Measurements from ENCODE around the gene SMIM35.

SMIM35 gene

DNA sequence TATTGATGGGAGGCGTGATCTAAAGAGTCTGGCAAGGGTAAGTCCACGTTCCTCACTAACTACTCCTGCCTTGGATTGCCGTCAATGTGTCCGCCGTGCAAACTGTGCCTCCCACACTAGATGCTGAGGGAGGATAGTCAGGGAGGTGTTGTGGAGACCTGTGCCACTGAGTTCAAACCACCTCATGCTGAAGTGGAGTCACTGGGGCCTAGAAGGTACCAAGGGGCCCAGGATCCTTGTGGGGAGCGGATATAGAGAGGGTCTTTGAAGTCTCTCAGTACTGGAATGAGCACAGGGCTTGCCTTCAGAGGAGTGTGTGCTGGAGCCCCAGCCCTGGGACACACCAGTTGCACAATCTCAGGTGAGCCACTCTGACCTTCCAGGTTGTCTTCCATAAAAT lies 37.0 kb downstream of the SMIM35 start (continued):
- TF ChIP-seq TSHZ1 (tag by site-specific recombination; IDR thresholded peaks at IDR 0.05; ENCODE audit: borderline replicate concordance) (no peak), ZNF239 (tag by site-specific recombination; IDR thresholded peaks at IDR 0.05) (no peak), ZFP37 (tag by site-specific recombination; IDR thresholded peaks at IDR 0.05) (no peak), ZNF521 (tag by site-specific recombination; IDR thresholded peaks at IDR 0.05) (no peak), GLIS1 (tag by site-specific recombination; IDR thresholded peaks at IDR 0.05) (no peak), ZNF843 (tag by site-specific recombination; IDR thresholded peaks at IDR 0.05) (no peak)

DNA sequence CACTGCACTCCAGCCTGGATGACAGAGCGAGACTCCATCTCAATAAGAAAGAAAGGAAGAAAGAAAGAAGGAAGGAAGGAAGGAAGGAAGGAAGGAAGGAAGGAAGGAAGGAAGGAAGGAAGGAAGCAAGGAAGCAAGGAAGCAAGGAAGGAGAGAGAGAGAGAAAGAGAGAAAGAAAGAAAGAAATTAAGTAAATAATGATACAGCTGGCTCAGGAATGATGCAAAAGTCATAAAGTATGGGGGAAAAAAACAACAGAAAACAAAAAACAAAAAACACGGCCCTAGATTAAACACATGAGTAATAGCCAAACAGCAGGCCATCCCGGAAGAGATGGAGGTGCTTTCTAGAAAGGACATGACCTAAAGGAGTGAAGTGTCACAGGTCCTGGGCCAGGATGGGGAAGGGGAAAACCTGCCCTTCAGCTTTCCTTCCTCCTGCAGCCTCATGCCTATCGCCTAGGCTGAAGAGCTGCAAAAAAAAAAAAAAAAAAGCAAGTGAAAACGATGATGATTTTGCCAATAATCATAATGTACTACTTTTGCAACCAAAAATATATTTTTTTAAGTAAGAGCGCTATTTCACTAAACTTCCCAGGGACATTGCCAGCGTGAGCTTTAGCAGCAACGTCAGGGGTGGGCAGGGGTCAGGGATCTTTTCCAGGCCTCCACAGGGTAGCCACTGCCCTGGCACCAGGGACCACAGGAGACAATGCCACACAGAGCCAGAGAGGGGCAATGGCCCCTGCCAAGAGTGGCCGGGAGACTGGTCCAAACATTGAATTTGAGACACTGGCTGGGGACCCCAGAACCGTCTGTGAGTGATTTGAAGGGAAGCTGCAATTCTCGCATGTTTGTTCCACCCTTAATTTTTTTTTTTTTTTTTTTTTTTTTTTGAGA lies 38.0 kb downstream of the SMIM35 start:
- POLR2A ChIA-PET = no interaction called here
- Histone ChIP-seq H3K27ac (ENCODE audit: extremely low read depth, low read depth, low read length) (no peak overlapping the region), H3K36me3 (ENCODE audit: control insufficient read depth in 2 of 2, insufficient read depth in 1 of 2, low read length in 2 of 2) (no peaks in the 10 kb centered on the region), H3K4me1 (ENCODE audit: control insufficient read depth, insufficient read depth, low read length) (no peaks in the 10 kb centered on the region), H3K9me3 (ENCODE audit: control insufficient read depth, insufficient read depth, low read depth, low read length) (no peaks in the 10 kb centered on the region), H3K4me3 (ENCODE audit: low read depth, low read length) (no peak overlapping the region)
- TF ChIP-seq, protein P1, sequence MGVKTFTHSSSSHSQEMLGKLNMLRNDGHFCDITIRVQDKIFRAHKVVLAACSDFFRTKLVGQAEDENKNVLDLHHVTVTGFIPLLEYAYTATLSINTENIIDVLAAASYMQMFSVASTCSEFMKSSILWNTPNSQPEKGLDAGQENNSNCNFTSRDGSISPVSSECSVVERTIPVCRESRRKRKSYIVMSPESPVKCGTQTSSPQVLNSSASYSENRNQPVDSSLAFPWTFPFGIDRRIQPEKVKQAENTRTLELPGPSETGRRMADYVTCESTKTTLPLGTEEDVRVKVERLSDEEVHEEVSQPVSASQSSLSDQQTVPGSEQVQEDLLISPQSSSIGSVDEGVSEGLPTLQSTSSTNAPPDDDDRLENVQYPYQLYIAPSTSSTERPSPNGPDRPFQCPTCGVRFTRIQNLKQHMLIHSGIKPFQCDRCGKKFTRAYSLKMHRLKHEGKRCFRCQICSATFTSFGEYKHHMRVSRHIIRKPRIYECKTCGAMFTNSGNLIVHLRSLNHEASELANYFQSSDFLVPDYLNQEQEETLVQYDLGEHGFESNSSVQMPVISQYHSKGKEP (tag by site-specific recombination; IDR thresholded peaks at IDR 0.05) = no peak
- peak; percentile 40; the same call in 1 of the 2 replicates for TF ChIP-seq ZNF366 (tag by site-specific recombination; conservative IDR thresholded peaks at IDR 0.05)
- CTCF ChIA-PET = interaction anchor here (0.7 to 1.6 kb wide), 5 partner anchors 10 to 241 kb away, joined by 3 to 5 read pairs (median 3); no protein-coding TSS in a partner anchor

DNA sequence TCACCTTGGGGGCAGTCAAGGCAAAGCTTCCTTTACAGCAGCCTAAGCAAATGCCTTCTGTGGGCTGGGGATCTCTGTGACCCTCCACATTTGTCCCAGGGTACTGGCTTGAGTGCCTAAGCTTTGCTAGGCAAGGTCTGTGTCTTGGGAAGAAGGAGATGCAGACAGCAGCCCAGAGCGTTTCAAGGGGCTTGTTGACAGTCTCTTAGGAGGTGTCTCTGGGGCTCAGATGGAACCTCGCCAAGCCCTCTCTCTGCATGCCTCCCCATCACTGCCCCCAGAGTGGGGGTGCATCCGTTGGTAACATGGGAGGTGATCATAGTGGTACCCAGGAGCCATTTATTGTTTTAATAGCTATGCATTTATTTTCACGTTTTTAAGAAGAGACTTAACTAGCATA lies 39.0 kb downstream of the SMIM35 start:
- H3K4me1 ChIP-seq (ENCODE audit: control insufficient read depth, insufficient read depth, low read length) = no peaks in the 10 kb centered on the region
- CTCF ChIA-PET = interaction anchor here (0.6 to 1.6 kb wide), 5 partner anchors 9 to 229 kb away, joined by 3 read pairs; no protein-coding TSS in a partner anchor
- H3K27ac ChIP-seq (ENCODE audit: extremely low read depth, low read depth, low read length) = no peak overlapping the region
- POLR2A ChIA-PET = no interaction called here
- H3K36me3 ChIP-seq (ENCODE audit: control insufficient read depth in 2 of 2, insufficient read depth in 1 of 2, low read length in 2 of 2) = no peaks in the 10 kb centered on the region
- H3K4me3 ChIP-seq (ENCODE audit: low read depth, low read length) = no peak overlapping the region
- H3K9me3 ChIP-seq (ENCODE audit: control insufficient read depth, insufficient read depth, low read depth, low read length) = no peaks in the 10 kb centered on the region
- TF ChIP-seq ZNF530 (tag by site-specific recombination; IDR thresholded peaks at IDR 0.05; ENCODE audit: low read depth) = no peak
- TF ChIP-seq ZNF202 (tag by site-specific recombination; IDR thresholded peaks at IDR 0.05; ENCODE audit: borderline replicate concordance) = no peak
- no peak for TF ChIP-seq ZNF600 (tag by site-specific recombination; IDR thresholded peaks at IDR 0.05)
- TF ChIP-seq ZNF148 (tag by site-specific recombination; IDR thresholded peaks at IDR 0.05; ENCODE audit: borderline replicate concordance) = no peak
- no peak for TF ChIP-seq INSM2 (tag by site-specific recombination; IDR thresholded peaks at IDR 0.05)
- no peak for TF ChIP-seq MEIS1 (CRISPR knock-in tag; IDR thresholded peaks at IDR 0.05; ENCODE audit: borderline replicate concordance)
- no peak for TF ChIP-seq MYNN (tag by site-specific recombination; IDR thresholded peaks at IDR 0.05; ENCODE audit: borderline replicate concordance)
- no peak for TF ChIP-seq ZNF132 (tag by site-specific recombination; IDR thresholded peaks at IDR 0.05; ENCODE audit: borderline replicate concordance)
- no peak for TF ChIP-seq ZBTB48 (tag by site-specific recombination; IDR thresholded peaks at IDR 0.05)
- no peak for TF ChIP-seq ZNF223 (tag by site-specific recombination; IDR thresholded peaks at IDR 0.05)
- no peak for TF ChIP-seq ZNF549 (tag by site-specific recombination; IDR thresholded peaks at IDR 0.05)
- no peak for TF ChIP-seq ZNF366 (tag by site-specific recombination; conservative IDR thresholded peaks at IDR 0.05)
- no peak for TF ChIP-seq GLI2 (tag by site-specific recombination; IDR thresholded peaks at IDR 0.05; ENCODE audit: borderline replicate concordance, low read depth)
